ENCODE results near the gene TWIST2. TPM values are rescaled to one million over a fixed set of nuclear protein-coding genes. Genes with fewer than 3 reads are reported as not detected.

Gene TWIST2
- total and polyA plus RNA-seq, 7 donors = 0.58 to 1.2 (median 0.90) TPM

DNA sequence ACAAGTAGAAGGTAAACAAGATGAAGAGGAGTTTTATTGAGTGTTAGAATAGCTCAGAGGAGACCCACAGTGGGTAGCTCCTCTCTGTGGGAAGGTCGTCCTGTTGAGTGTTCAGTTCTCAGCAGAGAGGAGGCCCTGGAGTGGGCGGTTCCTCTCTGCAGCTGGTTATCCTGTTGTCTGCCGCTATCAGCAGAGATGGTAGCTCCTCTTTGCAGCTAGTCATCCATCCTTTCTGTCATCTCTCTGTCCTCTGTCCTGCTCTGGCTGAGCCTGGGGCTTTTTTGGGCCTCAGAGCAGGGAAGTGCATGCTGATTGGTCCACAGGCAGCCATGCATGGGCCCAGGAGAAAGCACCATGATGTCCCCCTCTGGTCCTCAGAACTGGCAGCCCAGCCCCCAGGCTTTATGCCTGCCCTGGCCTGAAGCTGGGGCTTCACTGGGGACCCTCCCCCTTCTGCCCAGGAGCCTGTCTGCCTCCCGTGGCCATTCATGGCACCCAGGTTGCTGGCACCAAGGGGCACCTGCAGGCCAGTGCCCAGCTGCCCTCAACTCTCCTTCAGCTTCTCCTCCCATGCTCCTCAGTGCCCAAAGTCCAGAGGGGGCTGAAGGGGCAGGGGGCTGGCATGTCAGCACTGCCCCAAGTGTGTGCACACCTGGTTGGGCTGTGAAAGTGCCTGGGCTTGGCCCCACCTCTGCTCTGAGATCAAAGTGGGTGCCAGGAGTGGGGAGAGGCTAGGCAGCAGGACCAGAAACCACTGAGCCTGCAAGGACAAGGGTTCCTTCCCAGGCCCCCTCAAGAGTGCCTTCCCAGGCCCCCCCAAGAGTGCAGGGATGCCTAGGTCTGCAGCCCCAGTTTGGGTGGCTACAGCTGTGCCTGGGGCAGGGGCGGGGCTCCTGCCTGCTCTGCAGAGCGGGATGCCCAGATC is 98.7 kb downstream of the TWIST2 start:
- H3K9me3 ChIP-seq = no peaks in the 10 kb centered on the region
- peaks cover 0 to 11% (median 8%) of the 10 kb centered on the region in 3 donors for H3K27me3 ChIP-seq (ENCODE audit: insufficient read depth in 3 of 3, low read length in 2 of 3)
- H3K4me1 ChIP-seq = no peaks in the 10 kb centered on the region
- H3K36me3 ChIP-seq (ENCODE audit: insufficient read depth in 1 of 2, low read depth in 1 of 2) = no peaks in the 10 kb centered on the region
- DNase-seq (no peak), ATAC-seq (no peak)
- TF ChIP-seq, protein P1, sequence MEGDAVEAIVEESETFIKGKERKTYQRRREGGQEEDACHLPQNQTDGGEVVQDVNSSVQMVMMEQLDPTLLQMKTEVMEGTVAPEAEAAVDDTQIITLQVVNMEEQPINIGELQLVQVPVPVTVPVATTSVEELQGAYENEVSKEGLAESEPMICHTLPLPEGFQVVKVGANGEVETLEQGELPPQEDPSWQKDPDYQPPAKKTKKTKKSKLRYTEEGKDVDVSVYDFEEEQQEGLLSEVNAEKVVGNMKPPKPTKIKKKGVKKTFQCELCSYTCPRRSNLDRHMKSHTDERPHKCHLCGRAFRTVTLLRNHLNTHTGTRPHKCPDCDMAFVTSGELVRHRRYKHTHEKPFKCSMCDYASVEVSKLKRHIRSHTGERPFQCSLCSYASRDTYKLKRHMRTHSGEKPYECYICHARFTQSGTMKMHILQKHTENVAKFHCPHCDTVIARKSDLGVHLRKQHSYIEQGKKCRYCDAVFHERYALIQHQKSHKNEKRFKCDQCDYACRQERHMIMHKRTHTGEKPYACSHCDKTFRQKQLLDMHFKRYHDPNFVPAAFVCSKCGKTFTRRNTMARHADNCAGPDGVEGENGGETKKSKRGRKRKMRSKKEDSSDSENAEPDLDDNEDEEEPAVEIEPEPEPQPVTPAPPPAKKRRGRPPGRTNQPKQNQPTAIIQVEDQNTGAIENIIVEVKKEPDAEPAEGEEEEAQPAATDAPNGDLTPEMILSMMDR (IDR thresholded peaks at IDR 0.05) = no peak
- no peak overlapping the region for H3K27ac ChIP-seq
- no peak overlapping the region for H3K4me3 ChIP-seq
- WGBS, 3 donors = 73 to 90% (median 89%) methylated on average over 6 of the region's 6 CpGs
- intact Hi-C loops (cut with DNase I) = no loop called here

DNA sequence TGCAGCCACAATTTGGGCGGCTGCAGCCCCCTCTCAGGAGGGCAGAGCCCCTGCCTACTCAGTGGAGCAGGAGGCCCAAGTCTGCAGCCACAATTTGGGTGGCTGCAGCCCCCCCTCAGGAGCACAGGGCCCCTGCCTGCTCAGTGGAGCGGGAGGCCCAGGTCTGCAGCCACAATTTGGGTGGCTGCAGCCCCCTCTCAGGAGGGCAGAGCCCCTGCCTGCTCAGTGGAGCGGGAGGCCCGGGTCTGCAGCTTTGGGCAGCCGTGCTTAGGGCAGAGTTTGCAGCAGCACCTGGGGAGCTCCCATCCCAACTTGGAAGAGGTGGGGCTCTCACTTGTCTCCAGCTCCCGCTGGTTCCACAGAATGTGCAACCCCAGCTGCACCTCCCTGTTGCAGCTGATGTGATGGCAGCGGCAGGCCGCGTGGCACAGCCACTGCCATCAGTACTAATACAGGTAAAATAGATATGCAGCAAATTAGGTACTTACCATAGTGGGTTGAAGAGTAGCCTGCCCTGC is 99.4 kb downstream of the TWIST2 start:
- TF ChIP-seq, protein P1 (IDR thresholded peaks at IDR 0.05) = no peak
- no peak overlapping the region for H3K4me3 ChIP-seq
- intact Hi-C loops (cut with DNase I) = no loop called here
- no peaks in the 10 kb centered on the region for H3K9me3 ChIP-seq
- ATAC-seq (no peak), DNase-seq (no peak)
- no peak overlapping the region for H3K27ac ChIP-seq
- H3K27me3 ChIP-seq (ENCODE audit: insufficient read depth in 3 of 3, low read length in 2 of 3) = peaks cover 0 to 11% (median 10%) of the 10 kb centered on the region in 3 donors
- H3K4me1 ChIP-seq = no peaks in the 10 kb centered on the region
- WGBS, 3 donors = 90 to 92% (median 91%) methylated on average over 9 of the region's 9 CpGs
- H3K36me3 ChIP-seq (ENCODE audit: insufficient read depth in 1 of 2, low read depth in 1 of 2) = no peaks in the 10 kb centered on the region

DNA sequence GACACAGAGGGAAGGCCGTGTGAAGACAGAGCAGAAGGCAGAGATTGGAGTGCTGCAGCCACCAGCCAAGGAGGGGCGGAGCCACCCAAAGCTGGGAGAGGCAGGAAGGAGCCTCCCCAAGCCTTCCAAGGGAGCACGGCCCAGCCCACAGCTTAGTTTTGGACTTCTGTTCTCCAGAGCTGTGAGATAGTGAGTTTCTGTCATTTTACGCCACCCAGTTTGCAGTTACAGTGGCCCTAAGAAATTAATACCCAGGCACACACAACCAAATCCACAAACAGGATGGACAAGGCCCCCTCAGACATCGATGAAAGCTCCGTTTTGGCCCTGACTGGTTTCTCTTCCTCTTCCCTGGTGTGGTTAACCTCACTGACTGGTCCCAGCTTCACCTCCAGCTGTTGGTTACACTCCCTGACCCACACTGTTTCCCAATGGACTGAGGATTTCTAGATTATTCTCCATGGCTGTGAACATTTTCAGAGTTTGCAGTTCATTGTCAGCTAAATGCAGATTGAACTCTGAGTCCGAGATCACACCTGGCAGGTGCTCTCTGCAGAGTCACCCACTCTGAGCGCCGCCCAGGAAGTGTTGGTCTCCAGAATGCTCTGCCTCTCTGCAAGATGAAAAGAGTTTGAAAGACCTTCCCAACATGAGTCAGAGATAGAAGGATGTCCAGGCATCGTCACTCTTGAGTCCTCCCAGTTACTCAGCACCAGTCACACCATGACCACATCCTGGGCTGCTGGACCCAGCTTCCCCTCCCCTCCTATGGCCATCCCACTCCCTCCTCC is 100.2 kb downstream of the TWIST2 start:
- no peaks in the 10 kb centered on the region for H3K36me3 ChIP-seq (ENCODE audit: insufficient read depth in 1 of 2, low read depth in 1 of 2)
- H3K4me1 ChIP-seq = no peaks in the 10 kb centered on the region
- no peaks in the 10 kb centered on the region for H3K9me3 ChIP-seq
- ATAC-seq = peak in 1 of 4 donors; percentile 43
- H3K27ac ChIP-seq = no peak overlapping the region
- peak in 1 of 2 donors; percentile 54 for DNase-seq
- TF ChIP-seq, protein P1 (IDR thresholded peaks at IDR 0.05) = no peak
- WGBS, 3 donors = 63 to 69% (median 64%) methylated on average over 10 of the region's 10 CpGs
- H3K27me3 ChIP-seq (ENCODE audit: insufficient read depth in 3 of 3, low read length in 2 of 3) = peaks cover 0 to 10% (median 6%) of the 10 kb centered on the region in 3 donors
- intact Hi-C loops (cut with DNase I) = no loop called here
- no peak overlapping the region for H3K4me3 ChIP-seq

DNA sequence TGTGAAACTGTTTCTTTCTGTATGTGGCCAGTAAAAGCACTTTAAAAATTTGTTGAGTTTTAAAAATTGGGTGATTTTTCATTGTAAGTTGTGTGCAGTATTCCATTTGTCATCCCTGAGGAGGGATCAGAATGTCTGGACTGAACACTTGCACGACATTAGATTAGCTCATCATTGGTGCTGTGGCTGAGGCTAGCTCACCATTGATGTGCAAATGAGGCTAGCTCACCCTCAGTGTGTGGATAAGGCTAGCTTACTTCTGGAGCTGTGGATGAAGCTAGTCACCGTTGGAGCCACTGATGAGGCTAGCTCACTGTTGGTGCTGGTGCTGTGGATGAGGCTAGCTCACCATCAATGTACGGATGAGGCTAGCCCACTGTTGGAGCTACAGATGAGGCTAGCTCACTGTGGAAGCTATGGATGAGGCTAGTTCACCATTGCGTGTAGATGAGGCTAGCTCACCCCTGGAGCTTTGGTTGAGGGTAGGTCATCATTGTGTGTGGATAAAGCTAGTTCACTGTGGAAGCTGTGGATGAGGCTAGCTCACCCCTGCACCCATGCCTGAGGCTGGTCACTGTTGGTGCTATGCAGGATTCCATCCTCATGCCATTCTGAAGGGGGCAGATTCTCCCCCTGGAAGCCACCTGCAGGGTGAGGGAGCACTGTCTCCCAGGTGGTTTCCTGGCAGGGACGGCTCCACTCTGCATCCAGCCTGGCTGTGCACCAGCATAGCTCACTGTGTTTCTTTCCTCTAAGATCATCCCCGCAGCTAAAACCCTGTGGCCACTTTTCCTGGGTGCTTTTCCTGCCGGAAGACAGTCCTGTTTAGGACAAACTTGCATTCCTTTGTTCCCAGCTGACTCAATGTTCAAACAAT is 101.1 kb downstream of the TWIST2 start:
- DNase-seq (no peak), ATAC-seq (no peak)
- intact Hi-C loops (cut with DNase I) = no loop called here
- peaks cover 0 to 9% (median 0%) of the 10 kb centered on the region in 3 donors for H3K27me3 ChIP-seq (ENCODE audit: insufficient read depth in 3 of 3, low read length in 2 of 3)
- TF ChIP-seq, protein P1 (IDR thresholded peaks at IDR 0.05) = no peak
- no peaks in the 10 kb centered on the region for H3K9me3 ChIP-seq
- no peak overlapping the region for H3K27ac ChIP-seq
- H3K36me3 ChIP-seq (ENCODE audit: insufficient read depth in 1 of 2, low read depth in 1 of 2) = no peaks in the 10 kb centered on the region
- no peaks in the 10 kb centered on the region for H3K4me1 ChIP-seq
- no peak overlapping the region for H3K4me3 ChIP-seq
- WGBS, 3 donors = 66 to 76% (median 69%) methylated on average over 7 of the region's 7 CpGs
